Neural progenitor cell (in vitro differentiated cells): Measurements from ENCODE around the gene TEX30.

Experiments used
- CTCF ChIP-seq: fragments of 200-600 bp; sonication (generic); IDR thresholded peaks from 2 replicates; pipeline ENCODE4 v1.5.1; 2017; ENCODE audit warnings: antibody characterized with exemption, mild to moderate bottlenecking
- EZH2 ChIP-seq: fragments of 200-600 bp; sonication (generic); IDR thresholded peaks from 2 replicates; pipeline ENCODE4 v1.6.1; 2017; ENCODE audit warnings: antibody characterized with exemption, mild to moderate bottlenecking, moderate library complexity
- EZH2phosphoT487 ChIP-seq: fragments of 200-600 bp; sonication (generic); IDR thresholded peaks from 2 replicates; pipeline ENCODE4 v1.6.1; 2017; ENCODE audit warnings: antibody characterized with exemption

- TF ChIP-seq EZH2 (peak; percentile 54), CTCF (no peak), EZH2phosphoT487 (no peak)
These were observed 26.0 kb upstream of the TEX30 start for GRCh38 chr13:102799426-102800144.
